ENCODE results near the gene ITPRIPL2. TPM values are rescaled to one million over a fixed set of nuclear protein-coding genes. Genes with fewer than 3 reads are reported as not detected.

ITPRIPL2 gene
- total and polyA plus RNA-seq, 7 donors = 4.7 to 17.9 (median 14.8) TPM

- DNase-seq = no peak
- Histone ChIP-seq H3K27me3 (ENCODE audit: insufficient read depth in 3 of 3, low read length in 2 of 3) (no peaks in the 10 kb centered on the region), H3K9me3 (no peaks in the 10 kb centered on the region), H3K4me1 (peaks cover 59% of the 10 kb centered on the region), H3K4me3 (peak overlapping the region; percentile 94), H3K27ac (peak overlapping the region; percentile 97), H3K36me3 (ENCODE audit: insufficient read depth in 1 of 2, low read depth in 1 of 2) (peaks cover 6 to 31% of the 10 kb centered on the region in 2 donors)
- WGBS, 3 donors = 27 to 56% (median 36%) methylated on average over 6 of the region's 6 CpGs
- no peak for TF ChIP-seq CTCF (IDR thresholded peaks at IDR 0.05)
- ATAC-seq = no peak
- intact Hi-C loops (cut with DNase I) = no loop called here
Measured at GRCh38 chr16:19116711-19117449, 3.1 kb downstream of the ITPRIPL2 start.

GRCh38 chr16:19118938-19119431 is 5.2 kb downstream of the ITPRIPL2 start:
- TF ChIP-seq CTCF (IDR thresholded peaks at IDR 0.05) = no peak
- ATAC-seq (peak; percentile 38 to 49 (median 47)), DNase-seq (no peak)
- Histone ChIP-seq H3K27me3 (ENCODE audit: insufficient read depth in 3 of 3, low read length in 2 of 3) (no peaks in the 10 kb centered on the region), H3K36me3 (ENCODE audit: insufficient read depth in 1 of 2, low read depth in 1 of 2) (peaks cover 6 to 33% of the 10 kb centered on the region in 2 donors), H3K4me3 (peak overlapping the region; percentile 94), H3K9me3 (no peaks in the 10 kb centered on the region), H3K4me1 (peaks cover 51% of the 10 kb centered on the region), H3K27ac (peak overlapping the region; percentile 54)
- WGBS, 3 donors = 35 to 42% (median 41%) methylated on average over 6 of the region's 6 CpGs
- intact Hi-C loops (cut with DNase I) = no loop called here

- ATAC-seq (no peak), DNase-seq (no peak)
- Histone ChIP-seq H3K9me3 (no peaks in the 10 kb centered on the region), H3K27ac (peak overlapping the region; percentile 54), H3K4me1 (peaks cover 51% of the 10 kb centered on the region), H3K36me3 (ENCODE audit: insufficient read depth in 1 of 2, low read depth in 1 of 2) (peaks cover 6 to 33% of the 10 kb centered on the region in 2 donors), H3K4me3 (peak overlapping the region; percentile 94), H3K27me3 (ENCODE audit: insufficient read depth in 3 of 3, low read length in 2 of 3) (no peaks in the 10 kb centered on the region)
- WGBS, 3 donors = 63 to 74% (median 73%) methylated on average over 5 of the region's 5 CpGs
- no peak for TF ChIP-seq CTCF (IDR thresholded peaks at IDR 0.05)
- intact Hi-C loops (cut with DNase I) = no loop called here
Measured at GRCh38 chr16:19119564-19119963, 5.8 kb downstream of the ITPRIPL2 start.

GRCh38 chr16:19123535-19124178 is 9.9 kb downstream of the ITPRIPL2 start:
- ATAC-seq (peak; percentile 28 to 82 (median 79)), DNase-seq (peak in 1 of 2 donors; percentile 62)
- Histone ChIP-seq H3K4me3 (no peak overlapping the region), H3K36me3 (ENCODE audit: insufficient read depth in 1 of 2, low read depth in 1 of 2) (peaks cover 0 to 21% of the 10 kb centered on the region in 2 donors), H3K4me1 (peaks cover 12% of the 10 kb centered on the region), H3K27me3 (ENCODE audit: insufficient read depth in 3 of 3, low read length in 2 of 3) (no peaks in the 10 kb centered on the region), H3K27ac (peak overlapping the region; percentile 32), H3K9me3 (no peaks in the 10 kb centered on the region)
- intact Hi-C loops (cut with DNase I) = loop anchor here in 1 of 2 donors (5.0 kb wide), 1 partner anchor 36 kb away; no protein-coding TSS in a partner anchor
- no peak for TF ChIP-seq CTCF (IDR thresholded peaks at IDR 0.05)
- WGBS, 3 donors = 27 to 47% (median 42%) methylated on average over 6 of the region's 6 CpGs

Measured in psoas muscle (tissue), 8 donors.